Cortex of kidney (tissue), 1 donor: ENCODE measurements around the gene TRIM33.
"Not testable (repeated sequence)": the region's sequence is repeated elsewhere in the genome, so short reads cannot be mapped to it uniquely, and the experiment has no call there.

ENCODE experiments used
- DNase-seq: peaks from one replicate; lab custom pipeline; 2025; lab: John Stamatoyannopoulos, UW

TRIM33 gene

DNA sequence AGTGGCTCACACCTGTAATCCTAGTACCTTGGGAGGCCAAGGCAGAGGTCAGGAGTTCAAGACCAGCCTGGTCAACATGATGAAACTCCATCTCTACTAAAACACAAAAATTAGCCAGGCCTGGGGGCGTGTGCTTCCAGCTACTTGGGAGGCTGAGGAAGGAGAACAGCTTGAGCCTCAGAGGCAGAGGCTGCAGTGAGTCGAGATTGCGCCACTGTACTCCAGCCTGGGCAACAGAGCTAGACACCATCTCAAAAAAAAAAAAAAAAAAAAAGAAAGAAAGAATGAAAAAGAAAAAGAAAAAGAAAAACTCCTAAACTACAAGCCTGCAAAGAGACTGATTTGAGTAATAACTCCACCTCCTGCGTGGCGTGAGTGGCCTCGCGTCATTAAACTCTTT, 92.1 kb downstream of the TRIM33 start:
- DNase-seq, result not testable (repeated sequence)

DNA sequence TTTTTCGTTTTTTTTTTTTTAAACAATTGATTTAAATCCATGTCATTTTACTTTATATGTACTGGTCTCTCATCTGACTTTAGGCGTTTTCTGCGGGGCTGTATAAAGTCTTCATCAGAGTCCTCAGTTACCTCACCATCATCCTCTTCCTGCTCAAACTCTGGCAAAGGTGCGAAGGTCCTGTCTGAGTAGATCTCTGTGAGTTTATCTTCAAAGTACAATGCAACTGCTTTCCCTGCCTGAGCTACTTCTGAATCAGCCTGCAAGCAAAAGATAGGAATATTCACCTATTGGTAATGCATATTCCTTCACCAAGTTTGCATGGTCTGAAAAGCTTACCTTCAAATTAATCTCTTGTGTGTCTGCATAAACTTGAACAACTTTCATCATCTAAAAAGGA, 113.4 kb downstream of the TRIM33 start:
- no peak for DNase-seq

DNA sequence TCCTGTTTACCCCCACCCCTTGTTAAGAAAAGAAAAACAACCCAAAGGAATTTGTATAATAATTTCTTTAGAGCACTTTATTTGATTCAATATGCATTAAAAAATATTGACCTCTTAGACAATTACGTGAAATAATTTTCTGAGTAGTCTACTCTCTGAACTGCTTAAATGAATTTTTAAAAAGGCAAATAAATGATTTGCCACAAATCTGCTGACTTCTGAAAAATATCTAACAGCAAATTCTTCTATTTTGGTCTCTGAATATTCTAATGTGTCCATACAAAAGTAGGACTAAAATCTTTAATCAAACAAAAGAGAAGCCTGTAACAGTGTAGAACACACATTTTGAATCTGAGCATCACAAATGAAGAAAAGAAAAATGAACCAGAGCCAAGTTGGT, 115.1 kb downstream of the TRIM33 start:
- no peak for DNase-seq

DNA sequence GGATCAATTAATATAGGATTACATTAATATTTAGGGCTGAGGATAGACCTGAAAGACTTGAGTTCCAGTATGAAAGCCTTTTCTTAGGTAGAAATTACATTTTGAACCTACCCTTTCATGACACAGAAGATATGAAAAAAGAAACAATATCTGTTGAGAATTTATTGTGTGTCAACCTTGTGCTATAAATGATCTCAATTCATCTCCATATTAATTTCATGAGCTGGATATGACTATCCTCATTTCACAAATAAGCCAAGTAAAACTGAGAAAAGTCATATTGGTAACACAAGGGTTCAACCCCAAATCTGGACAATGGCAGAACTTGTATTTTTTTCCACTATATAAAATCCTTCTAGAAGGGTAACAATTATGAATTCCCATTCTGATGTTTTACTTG, 120.0 kb downstream of the TRIM33 start:
- DNase-seq, result no peak

DNA sequence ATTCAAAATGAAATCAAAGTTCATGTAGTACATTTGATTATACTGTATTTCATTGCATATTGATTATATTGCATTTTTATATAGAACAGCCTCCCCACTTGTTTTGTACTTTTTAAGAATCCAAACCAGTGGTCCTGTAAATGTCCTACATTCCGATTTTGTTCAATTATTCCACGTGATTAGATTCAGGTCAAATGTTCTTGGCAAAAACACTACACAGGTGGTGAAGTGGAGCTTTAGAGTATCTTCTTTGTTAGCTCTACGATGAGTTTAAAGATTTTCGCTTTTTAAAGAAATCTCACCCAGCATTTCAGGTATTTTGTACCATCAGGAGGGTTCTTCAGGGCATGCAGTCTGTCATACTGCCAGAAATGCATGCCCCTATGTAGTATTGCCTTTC, 120.6 kb downstream of the TRIM33 start:
- no peak for DNase-seq

DNA sequence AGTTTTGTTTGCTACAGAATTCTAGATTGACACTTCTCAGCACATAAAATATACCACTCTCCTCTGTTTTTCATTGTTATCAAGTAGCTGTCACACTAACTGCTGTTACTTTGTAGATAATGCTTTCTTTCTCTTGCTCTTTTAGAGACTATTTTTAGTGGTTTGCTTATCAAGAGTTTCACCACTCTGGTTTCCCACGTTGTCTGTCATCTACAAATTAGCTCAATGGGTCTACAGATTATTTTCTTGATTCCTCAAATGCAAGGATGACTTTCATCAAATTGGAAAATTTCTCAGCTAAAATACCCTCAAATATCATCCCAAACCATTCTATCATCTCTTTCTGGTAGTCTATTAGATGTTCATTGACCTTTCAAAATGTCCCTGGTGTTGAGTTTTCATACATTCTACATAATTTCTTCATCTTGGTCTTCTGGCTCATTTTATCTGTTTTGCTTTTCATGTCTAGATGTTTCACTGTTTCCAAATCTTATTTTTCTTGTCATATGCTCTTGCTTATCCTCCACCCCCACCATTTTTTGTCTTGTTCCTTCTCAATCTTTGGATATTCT, 122.5 kb downstream of the TRIM33 start:
- no peak for DNase-seq

DNA sequence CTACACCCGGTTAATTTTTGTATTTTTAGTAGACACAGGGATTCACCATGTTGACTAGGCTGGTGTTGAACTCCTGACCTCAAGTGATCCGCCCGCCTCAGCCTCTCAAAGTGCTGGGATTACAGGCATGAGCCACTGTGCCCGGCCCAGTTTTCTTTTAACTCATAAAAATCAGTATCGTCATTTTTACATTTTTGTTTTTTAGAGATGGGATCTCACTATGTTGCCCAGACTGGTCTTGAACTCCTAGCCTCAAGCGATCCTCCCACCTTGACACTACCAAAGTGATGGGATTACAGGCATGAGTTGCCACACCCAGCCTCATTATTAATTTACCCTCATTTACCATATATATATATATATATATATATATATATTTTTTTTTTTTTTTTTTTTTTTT, 123.4 kb downstream of the TRIM33 start:
- not testable (repeated sequence) for DNase-seq

DNA sequence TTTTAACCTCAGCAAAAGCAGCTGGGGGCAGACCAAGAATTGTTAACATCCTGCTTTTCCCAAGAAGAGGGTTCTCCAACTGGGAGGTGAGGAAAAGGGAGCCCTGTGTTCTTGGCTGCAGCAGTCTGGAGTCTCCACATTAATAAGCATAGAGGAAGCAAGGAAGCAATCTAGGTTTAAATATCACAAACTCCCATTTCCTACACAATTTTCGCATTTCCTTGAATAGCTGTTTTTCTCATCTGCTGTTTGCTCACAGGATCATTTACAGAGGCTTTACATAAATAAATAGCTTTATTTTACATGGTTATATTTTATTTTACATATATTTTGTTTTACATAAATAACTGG, 124.0 kb downstream of the TRIM33 start:
- DNase-seq, result no peak

DNA sequence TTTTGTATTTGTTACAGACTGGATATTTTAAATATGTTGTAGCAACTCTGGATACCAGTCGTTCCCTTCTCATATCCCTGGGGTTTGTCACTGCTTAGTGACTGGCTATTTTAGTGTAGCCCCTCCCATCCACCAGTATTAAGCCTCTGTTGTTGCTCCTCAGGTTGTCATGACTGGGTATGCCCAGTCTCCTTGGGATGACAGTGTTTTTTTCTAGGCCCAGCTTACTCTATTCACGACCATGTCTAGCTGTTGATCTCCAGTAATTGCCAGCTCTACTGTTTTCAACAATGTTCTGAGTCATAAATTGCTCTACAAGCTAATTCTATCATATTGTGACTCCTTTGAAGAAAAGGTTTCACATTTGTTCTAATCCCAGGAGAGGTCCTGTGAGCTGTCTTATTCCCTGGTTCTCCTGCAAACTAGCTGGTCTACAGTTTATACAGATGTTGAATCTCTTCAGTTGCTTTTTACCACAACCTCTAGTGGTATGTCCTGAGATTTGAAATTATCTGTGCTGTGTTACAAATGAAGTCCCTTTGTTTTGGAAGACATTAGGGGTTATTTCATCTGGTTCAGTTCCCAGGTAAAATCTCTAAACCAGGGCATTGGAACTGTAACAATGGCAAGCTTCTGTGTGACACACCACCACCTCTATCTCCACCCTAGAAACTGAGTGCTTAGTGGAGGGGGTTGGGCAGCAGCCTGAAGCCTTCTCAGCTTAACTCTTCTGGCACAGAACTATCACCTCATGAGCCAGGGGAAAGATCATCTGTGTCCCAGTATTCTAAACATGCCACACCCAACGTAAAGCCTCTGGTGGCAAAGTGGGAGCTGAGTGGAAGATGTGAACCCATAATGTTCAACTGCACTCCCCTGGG, 124.6 kb downstream of the TRIM33 start:
- no peak for DNase-seq

DNA sequence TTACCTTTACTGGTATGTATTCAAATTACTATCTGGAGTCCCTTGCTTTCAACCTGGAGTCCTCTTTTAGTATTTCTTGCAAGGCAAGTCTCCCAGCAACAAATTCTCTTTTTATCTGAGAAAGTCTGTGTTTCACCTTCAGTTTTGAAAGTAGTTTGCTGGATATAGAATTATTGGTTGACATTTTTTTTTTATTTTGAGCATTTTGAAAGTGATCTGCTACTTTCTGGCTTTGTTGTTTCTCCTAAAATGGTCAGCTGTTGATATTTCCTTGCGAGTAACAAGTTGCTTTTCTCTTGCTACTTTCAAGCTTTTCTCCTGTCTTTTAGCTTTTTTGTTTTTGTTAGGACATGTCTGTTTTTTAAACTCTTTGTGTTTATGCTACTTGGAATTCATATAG, 126.1 kb downstream of the TRIM33 start:
- no peak for DNase-seq

DNA sequence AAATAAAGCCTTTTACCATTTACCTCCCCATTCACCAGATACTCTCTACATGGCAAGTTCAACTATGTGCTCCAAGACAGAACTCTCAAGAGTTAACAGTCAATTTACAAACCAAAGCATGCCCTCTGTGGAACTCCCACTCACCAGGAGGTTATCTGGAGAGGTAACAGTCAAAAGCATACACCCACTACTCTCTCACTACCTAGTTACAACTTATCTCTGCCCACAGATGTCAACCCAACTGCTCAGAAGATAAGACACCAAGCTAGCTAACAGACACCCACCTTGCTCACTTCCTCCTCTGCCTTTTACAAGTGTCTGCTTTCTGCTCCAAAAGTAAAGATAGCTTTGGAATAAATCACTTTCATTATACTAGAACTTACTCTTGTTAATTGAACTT, 131.0 kb downstream of the TRIM33 start:
- no peak for DNase-seq

DNA sequence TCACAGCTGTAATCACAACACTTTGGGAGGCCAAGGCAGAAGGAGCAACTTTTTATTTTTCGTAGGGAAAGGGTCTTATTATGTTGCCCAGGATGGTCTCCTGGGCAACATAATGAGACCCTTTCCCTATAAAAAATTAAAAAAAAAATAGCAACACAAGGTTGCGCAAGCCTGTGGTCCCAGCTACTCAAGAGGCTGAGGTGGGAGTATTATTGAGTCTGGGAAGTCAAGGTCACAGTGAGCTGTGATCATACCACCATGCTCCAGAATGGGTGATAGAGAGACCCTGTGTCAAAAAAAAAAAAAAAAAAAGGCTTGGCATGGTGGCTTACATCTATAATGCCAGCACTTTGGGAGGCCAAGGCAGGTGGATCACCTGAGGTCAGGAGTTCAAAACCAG, 131.6 kb downstream of the TRIM33 start:
- DNase-seq, result no peak

DNA sequence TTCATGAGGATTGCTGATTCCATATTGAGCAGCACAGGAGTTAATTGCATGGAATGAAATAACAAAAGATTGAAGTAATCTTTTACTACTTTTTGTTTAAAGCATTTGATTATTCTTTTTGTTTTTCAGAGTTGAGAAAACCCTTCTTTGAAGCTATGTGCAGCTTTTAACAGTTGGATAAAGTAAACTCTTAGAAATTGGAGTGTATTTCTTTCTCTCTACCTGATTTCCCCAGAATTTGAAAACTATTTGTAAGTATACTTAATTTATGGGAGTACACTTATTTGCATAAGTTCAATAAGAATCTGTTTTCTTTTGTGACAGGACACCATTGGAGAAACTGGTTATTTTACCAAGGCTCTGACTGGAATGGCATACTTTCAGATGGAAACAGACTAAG, 133.6 kb downstream of the TRIM33 start:
- no peak for DNase-seq

DNA sequence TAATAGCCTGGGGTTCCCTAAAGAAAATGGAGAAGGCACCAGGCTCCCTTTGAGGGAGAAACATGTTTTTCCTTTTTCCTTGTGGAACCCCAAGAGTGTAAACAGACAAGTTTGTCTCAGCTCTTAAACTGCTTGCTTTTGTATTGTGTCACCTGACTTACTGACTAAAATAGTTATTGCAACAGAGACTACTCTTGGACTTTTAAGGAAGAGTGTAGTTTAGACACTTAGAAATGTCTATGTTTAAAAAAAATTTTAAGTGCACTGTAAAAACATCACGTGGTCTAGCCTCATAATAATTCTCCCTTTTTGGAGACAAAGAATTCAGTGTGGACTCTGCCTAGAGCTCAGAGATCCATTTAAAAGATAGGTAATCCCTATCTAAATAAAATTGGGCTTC, 141.1 kb downstream of the TRIM33 start:
- no peak for DNase-seq

DNA sequence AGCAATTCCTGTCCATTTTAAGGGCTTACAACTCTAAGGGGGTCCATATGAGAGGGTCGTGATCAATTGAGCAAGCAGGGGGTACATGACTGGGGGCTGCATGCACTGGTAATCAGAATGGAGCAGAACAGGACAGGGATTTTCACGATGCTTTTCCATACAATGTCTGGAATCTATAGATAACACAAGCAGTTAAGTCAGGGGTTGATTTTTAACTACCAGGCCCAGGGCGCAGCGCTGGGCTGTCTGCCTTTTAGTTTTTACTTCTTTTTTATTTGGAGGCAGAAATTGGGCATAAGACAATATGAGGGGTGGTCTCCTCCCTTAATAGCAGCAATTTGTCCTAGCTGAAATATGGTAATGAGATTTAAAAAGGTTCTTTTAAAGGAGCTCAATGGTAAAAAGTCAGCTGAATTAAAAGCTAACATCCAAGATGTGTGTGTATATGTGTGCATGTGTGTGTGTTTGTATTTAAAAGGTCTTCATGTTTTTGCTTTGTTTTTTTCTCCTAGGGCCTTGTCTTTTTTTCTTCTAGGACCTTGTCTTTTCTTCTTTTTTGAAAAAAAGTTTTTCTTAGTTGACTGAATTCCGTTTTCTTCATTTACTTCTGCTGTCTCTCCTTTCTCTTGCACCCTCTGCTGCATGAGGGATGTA, 141.6 kb downstream of the TRIM33 start:
- not testable (repeated sequence) for DNase-seq

DNA sequence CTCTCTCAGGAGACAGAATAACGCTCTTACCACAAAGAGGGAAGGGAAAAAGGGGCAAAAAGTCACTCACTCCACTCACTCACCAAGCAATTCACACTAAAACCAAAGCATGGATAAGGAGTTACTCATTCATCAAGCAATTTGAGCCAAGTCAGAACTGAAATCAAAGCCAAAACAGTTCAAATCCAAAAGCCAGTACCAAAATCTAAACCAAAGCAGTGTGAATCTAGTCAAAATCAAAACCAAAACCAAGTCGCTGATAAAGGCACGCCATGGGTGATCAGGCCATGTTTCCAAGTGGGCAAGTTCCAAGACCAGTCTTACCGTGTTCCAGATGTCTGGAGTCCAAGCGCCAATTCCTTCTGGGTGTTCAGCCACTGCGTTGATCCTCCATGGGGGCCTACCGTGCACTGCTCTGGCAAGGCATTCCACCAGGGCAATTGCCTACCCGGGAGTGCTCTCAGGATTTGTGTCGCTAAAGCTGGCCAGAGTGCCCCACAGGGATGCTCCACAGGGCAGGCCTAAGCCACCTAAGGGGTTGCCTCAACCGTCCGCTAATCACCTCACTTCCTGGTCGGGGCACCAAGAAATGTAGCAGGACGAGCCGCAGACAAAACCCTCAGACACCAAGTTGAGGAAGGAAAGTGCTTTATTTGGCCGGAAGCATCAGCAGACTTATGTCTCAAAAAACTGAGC, 142.3 kb downstream of the TRIM33 start:
- no peak for DNase-seq

DNA sequence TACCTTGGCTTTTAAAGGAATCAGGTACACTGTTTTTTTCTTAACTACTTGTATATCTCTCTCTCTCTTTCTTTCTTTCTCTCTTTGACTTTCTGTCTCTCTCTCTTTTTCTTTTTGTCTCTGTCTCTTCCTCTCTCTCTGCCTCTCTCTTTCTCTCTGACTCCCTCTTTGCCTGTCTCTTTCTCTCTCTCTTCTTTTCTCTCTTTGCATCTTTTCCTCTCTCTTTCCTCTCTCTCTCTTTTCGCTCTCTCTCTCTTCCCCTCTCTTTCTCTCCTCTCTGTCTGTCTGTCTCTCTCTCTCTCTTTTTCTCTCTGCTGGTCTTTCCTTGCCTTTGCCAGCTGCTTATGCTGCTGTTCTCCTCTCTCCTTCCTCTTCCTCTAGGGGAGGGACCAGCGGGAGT, 143.2 kb downstream of the TRIM33 start:
- DNase-seq, result no peak

DNA sequence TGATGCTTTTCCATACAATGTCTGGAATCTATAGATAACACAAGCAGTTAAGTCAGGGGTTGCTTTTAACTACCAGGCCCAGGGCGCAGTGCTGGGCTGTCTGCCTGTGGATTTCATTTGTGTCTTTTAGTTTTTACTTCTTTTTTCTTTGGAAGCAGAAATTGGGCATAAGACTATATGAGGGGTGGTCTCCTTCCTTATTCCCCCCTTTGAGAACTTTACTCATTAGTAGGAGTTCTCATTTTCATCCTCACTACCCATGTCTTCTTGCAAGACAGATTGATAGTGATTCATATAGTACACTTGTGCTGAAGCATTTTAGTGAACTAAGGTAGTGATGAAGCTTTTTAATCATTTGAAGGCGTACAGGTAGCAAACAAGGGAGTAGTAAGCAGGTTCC, 147.8 kb downstream of the TRIM33 start:
- not testable (repeated sequence) for DNase-seq

DNA sequence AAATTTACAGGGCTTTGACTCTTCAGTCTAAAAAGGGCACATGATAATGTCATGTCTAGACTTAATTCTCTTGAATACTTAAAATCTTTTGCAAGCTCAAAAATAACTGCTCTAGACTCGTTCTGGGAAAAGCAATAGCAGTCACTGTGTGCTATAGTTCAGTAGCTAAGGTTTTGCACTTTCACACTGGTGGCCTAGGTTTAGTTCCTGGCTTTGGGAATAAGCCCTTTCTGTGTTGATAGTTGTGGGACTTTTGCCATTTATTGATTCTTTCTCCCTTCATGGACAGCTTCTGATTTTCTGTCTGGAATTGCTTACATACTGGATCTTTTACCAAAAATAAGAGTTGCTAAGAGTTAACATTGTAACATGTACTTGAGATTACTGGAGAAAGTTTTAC, 151.2 kb downstream of the TRIM33 start:
- DNase-seq, result no peak

DNA sequence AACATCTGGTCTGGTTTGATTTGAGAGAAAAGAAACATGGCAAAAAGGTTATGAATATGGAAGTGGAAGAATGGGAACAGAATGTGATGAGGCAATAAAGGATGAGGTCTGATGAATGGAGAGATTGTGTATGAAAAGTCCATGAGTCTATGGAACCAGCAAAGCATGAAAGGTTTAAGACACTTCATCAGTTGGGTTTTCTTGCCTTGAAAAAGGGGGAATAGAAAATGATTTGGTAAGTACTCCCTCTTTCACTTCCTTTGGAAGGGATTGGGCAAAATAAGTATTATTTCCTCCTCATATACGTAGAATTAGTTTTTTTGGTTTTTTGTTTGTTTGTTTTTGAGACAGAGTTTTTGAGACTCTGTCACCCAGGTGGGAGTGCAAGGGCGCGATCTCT, 155.8 kb downstream of the TRIM33 start:
- no peak for DNase-seq

DNA sequence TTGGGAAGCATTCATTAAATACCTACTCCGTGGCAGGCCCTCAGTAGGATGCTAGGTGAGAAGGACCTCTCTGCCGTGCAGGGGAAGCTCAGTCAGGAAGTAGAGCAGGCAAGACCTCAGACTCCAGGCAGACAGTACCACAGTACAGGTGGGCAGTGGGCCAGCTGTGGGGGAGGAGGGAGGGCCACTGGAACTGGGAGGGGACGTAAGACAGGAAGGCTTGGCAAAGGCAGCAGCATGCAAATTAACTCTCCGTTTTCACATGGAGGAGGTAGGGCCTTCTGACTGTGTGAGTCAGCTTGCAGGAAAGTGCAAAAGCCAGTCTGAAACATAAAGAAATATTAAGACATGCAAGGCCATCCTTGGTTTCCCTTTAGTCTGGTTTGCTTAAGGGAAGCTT, 157.7 kb downstream of the TRIM33 start:
- no peak for DNase-seq

DNA sequence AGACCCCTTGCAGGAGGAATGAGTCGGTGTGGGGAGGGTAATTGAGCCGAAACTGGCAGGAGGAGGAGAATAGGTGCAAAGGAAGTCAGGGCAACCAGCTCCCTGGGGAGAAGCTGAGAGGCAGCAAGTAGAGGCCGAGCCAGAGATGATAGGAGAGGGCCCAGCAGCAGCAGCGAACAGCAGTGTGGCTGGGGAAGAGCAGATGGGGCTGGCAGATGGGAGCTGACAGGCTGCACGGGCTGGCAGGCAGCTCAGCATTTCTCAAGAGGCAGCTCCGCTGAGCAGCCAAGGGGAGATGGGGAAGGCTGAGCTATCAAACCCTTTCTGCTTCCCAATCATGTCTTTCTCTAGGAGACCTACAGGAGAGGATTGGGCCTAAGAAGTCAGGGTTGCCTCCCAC, 158.2 kb downstream of the TRIM33 start:
- DNase-seq, result no peak
